ENCODE results near the gene F2.

Gene F2

DNA sequence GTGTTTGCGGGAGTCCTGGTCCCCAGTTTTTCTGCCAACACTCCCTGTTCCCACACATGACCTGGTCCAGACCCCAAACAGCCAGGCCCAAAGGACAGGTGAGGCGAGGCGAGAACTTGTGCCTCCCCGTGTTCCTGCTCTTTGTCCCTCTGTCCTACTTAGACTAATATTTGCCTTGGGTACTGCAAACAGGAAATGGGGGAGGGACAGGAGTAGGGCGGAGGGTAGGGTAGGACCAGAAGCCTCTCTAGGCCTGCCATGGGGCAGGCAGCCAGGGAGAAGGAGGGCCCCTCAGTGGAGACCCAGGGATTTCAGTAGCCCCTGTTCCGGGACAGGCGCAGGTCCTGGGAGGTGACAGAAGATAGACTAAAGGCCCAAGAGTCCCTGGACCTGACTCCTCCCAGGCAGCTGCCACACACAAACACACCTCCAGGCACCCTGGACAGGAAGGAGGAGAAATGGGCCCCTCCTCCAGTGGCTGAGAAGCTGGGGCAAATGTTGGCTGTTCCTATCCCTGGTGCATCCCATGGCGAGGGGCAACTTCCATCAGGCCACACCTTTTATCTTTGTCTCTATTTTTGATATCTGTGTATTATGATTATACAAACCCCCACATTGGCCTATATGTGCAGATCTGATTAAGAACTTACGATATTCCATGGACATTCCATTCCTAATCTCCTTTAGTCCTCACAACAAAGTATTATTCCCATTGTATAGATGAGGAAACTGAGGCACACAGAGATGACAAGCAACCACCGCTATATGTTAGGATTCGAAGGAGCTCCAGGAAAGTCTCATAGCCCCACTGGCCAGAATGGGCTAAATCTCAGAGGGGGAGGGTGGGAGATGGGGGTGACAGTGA lies 626 bp upstream of the F2 start:
- DNase-seq = no peak

DNA sequence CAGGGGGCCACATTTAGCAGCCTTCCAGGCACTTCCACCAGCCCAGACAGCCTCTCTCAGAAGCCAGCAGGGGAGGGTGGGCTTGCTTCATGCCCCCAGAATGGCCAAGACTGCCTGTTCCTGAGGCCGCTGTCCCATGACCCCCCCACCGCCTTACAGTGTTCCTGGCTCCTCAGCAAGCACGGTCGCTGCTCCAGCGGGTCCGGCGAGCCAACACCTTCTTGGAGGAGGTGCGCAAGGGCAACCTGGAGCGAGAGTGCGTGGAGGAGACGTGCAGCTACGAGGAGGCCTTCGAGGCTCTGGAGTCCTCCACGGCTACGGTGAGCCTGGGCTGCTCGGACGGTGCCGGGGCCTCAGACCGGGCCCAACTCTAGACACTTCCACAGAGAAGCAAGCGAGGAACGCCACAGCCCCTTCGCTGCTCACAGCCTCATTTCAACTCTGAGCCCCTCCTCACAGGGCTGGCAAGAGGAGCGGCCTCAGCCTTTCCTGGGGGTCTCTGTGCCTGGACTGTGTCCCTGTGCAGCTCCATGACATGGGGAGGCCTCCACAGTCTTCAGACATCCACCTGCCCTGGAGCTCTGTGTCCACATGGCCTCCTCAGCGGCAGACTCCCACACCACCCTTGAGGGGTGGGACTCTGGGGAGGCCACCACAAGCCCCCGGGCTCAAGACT lies 668 bp downstream of the F2 start:
- DNase-seq = no peak

DNA sequence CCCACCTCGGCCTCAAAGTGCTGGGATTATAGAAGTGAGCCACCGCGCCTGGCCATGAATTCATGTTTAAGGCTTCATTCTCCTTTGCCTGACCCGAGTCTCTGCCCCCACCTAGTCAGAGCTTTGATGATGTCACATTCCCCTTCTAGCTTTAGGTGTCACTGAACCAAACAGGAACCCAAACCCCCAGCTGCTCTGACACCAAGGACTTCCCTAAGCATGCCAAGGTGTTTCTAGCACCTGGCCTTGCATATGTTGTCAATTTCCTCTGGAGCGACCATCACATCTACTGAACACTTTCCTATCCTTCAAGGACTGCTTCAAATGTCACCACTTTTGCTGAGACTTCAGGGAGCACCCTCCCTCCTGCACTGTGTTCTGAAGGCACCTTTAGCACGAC lies 2.3 kb downstream of the F2 start:
- DNase-seq = no peak

DNA sequence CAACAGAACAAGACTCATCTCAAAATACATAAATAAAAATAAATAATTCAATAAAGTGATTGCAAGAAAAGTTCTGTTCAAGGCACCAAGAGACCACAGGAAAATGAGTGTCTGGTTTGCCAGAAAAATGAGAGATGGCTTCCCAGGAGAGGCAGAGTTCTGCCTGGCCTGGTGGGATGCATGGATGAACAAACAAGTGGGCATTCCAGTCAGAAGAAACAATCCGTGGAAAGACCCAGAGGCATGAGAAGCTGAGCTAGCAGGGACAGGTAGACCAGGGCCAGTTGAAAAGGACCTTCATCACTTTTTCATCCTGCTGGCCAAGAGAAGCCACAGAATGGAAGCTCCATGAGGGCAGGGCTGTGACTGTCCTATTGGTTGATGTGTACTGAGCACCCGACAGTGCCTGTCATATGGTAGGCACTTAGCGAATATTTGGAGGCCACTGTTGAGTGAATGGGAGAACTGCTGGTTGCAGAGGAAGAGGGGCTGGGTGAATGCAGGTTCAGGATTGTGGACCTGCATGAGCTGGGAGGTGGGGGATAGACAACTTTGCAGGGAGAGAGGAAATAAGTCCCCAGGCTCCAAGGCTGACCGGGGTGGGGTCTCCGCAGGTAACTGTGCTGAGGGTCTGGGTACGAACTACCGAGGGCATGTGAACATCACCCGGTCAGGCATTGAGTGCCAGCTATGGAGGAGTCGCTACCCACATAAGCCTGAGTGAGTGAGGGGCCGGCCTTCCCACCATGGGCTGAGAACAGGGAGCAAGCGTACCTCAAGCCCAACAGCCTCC lies 3.7 kb downstream of the F2 start:
- no peak for DNase-seq

DNA sequence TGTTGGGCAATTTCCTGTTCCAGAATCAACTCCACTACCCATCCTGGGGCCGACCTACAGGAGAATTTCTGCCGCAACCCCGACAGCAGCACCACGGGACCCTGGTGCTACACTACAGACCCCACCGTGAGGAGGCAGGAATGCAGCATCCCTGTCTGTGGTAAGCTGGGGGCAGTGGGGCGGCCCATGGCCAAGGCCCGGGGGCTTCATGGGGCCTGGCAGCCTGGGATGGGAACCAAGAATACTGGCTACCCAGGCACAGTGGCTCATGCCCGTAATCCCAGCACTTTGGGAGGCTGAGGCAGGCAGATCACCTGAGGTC lies 4.3 kb downstream of the F2 start:
- no peak for DNase-seq

DNA sequence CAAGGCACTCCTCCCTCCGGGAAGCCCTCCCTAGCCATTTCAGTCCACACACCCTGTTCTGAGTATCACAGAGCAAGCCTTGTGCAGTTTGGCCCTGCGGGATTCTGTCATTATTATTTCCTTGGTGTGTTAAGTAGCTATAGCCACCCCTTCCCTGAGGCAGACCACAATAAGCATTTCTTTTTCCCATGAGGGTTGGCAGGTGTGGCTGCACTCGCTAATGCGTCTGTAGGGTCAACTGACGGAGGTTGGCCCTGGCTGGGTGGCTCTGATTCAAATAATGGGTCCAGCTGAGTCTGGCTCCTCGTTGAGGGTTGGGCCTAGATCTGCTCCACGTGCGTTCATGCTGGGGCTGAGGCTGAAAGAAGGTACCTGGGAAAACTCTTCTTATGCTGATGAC lies 5.1 kb downstream of the F2 start:
- no peak for DNase-seq

DNA sequence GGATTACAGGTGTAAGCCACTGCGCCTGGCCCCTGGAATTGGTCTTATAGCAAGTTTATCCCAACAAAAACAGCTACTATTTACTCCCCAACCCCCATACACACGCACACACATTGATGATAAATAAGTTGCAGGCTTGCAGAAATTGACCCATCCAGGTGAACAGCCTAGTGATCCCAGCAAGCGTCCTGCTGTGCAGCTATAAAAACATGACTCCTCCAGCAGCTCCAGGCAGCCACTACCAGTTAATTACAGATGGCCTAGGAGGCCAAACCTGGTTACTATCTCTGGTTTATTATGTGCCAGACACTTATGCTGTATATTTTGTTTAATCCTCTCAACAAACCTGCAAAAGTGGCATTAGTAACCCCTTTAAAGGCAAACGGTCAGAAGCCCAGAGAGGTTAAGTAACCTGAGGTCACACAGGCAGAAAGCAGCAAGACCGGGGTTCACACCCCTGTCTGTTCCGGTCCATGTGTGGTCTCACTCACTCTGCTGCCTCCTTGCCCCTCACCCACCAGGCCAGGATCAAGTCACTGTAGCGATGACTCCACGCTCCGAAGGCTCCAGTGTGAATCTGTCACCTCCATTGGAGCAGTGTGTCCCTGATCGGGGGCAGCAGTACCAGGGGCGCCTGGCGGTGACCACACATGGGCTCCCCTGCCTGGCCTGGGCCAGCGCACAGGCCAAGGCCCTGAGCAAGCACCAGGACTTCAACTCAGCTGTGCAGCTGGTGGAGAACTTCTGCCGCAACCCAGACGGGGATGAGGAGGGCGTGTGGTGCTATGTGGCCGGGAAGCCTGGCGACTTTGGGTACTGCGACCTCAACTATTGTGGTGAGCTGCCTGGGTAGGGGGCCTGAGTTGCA lies 6.6 kb downstream of the F2 start:
- DNase-seq = no peak

DNA sequence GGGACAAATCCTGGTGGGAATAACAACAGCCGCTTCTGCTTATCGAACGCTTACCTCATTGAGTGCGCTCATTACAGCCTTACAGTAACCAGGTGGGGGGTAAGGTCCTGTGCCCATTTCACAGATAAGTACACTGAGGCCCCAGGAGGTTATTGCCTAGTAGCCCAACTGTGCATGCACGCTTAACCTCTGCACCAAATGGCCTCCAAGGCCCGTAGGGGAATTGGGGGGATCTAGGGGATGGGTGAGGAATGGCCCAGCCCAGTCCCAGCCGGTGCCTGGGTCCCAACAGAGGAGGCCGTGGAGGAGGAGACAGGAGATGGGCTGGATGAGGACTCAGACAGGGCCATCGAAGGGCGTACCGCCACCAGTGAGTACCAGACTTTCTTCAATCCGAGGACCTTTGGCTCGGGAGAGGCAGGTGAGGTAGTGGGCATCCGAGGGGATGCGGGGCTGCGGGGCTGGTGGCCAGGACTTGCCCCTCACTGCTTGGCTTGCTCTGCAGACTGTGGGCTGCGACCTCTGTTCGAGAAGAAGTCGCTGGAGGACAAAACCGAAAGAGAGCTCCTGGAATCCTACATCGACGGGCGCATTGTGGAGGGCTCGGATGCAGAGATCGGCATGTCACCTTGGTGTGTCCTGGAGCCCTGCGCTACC lies 7.3 kb downstream of the F2 start:
- no peak for DNase-seq

DNA sequence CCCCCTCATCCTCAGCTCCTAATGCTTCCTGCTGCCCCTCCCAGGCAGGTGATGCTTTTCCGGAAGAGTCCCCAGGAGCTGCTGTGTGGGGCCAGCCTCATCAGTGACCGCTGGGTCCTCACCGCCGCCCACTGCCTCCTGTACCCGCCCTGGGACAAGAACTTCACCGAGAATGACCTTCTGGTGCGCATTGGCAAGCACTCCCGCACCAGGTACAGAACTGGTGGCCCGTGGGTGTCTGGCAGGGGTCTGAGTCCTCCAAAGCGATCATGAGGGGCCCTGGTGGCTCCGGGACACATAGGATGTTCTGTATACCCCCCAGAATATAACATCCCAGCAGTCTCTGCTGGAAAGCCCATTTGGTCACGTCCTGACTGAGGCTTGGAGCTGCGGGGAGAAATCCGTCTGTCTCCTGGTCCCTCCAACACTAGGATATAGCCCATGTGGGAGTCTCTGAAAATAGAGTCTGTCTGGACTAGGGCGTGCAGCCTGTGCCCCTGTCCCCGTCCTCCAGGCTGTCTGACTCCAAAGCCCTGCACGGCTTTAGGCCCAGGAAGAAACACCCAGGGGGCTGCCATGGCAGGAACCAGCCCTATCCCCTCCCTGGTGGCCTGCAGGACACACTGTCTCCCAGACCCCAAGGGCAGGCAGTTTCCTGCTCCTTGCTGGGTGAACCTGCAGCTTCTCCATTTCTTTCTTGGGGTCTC lies 9.1 kb downstream of the F2 start:
- no peak for DNase-seq

DNA sequence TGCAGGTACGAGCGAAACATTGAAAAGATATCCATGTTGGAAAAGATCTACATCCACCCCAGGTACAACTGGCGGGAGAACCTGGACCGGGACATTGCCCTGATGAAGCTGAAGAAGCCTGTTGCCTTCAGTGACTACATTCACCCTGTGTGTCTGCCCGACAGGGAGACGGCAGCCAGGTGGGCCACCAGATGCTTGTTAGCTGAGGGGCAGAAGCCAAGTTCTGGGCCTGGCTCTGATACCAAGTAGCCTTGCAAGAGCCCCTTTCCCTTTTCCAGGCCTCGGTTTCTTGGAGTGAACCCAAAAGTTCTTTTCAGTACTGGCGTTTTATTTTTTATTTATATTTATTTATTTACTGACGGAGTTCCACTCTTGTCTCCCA lies 9.6 kb downstream of the F2 start:
- DNase-seq = no peak

DNA sequence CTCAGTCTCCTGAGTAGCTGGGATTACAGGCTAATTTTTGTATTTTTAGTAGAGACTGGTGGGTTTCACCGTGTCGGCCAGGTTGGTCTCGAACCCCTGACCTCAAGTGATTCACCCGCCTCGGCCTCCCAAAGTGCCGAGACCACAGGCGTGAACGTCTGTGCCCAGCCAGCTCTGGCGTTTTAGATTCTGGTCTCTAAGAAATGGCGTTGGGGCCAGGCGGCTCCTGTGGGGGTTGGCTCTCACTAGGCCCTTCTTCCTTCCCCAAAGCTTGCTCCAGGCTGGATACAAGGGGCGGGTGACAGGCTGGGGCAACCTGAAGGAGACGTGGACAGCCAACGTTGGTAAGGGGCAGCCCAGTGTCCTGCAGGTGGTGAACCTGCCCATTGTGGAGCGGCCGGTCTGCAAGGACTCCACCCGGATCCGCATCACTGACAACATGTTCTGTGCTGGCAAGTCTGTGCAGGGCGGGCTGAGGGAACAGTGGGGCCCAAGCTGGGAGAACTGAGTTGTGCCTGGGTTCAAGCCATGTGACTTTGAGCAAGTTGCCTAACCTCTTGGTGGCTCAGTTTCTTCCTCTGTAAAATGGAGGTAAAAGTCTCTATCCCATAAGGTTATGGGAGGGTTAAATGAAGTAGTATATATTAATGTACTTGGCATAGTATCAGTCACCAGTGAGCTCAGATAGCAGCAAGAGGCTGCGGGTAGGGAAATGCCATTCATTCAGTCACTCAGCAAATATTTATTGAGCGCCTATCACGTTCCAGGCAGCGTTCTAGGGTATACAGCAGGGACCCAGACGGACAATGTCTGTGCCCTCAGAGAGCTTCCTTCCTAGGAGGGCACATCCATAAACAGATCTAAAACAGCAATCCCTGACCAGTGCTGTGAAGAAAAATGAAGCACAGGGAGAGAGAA lies 10.4 kb downstream of the F2 start:
- DNase-seq = no peak

DNA sequence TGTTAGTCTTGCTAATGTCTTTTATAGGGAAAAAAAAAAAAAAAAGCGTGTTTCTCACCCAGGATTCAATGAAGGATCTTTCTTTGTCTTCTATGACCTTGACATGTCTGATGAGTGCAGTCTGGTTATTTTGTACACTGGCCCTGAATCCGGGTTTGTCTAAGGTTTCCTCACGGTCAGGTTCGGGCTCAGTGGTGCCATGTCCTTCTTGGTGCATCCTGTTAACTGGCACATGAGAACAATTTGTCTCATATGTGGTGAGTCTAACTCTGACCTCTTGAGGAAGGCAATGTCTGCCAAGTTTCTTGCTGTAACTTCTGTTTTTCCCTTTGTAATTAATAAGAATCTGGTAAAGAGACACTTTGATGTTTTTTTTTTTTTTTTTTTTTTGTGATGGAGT lies 12.5 kb downstream of the F2 start:
- no peak for DNase-seq

DNA sequence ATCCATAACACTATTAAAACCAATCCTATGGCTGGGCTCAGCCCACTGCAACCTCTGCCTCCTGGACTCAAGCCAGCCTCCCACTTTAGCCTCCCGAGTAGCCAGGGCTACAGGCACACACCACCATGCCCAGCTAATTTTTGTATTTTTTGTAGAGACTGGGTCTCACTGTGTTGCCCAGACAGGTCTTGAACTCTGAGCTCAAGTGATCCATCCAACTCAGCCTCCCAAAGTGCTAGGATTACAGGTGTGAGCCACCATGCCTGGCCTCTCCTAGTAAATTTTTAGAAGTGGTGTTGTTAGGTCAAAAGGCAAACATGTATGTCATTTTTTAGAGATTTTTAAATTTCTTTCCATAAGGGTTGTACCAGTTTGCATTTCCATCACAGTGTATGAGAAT lies 14.2 kb downstream of the F2 start:
- DNase-seq = no peak

DNA sequence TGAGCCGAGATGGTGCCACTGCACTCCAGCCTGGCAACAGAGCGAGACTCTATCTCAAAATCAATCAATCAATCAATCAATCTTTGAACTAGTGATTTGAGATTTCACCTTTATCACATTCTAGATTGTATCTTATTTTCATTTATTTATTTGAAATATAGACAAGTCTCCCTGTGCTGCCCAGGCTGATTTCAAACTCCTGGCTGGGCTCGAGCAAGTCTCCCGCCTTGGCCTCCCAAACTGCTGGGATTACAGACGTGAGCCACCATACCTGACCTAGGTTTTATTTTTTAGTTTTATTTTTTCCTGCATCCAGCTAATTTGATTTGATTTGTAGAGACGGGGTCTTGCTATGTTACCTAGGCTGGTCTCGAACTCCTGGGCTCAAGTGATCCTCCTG lies 17.1 kb downstream of the F2 start:
- DNase-seq = no peak

DNA sequence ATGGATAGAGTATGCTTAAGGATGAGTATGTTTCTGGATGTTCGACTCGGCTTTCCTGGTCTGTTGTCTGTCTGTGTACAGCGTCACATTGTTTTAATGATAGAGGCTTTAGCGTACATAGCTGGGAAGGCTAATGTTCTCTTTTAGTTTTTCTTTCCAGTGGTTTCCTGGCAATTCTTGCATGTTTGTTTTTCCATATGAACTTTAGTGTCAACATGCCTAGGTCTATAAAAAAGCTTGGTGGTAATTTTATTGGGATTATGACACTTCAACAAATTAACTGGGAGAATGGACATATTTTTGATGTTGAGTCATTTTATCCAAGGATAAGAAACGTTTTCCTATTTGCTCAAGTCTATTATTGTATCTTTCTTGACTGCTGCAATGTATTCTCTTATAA lies 17.6 kb downstream of the F2 start:
- no peak for DNase-seq

DNA sequence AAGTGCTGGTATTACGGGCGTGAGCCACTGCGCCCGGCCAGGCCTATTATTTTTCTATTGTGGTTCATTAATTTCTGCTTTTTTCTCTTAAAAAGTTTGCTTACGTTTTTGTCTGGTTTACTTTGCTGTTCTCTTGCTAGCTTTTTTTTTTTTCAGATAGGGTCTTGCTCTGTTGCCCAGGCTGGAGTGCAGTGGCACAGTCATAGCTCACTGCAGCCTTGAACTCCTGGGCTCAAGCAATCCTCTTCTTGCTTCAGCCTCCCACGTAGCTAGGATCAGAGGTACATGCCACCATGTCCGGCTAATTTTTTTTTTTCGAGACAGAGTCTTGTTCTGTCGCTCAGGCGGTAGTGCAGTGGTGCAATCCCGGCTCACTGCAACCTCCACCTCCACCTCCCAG lies 18.7 kb downstream of the F2 start:
- no peak for DNase-seq

DNA sequence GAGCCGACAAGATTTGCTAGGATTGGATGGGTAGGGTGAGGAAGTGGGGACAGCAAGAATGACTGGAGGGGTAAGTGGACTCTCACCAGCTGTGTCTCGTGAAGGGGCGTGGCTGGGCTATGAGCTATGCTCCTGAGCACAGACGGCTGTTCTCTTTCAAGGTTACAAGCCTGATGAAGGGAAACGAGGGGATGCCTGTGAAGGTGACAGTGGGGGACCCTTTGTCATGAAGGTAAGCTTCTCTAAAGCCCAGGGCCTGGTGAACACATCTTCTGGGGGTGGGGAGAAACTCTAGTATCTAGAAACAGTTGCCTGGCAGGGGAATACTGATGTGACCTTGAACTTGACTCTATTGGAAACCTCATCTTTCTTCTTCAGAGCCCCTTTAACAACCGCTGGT lies 19.9 kb downstream of the F2 start:
- no peak for DNase-seq

DNA sequence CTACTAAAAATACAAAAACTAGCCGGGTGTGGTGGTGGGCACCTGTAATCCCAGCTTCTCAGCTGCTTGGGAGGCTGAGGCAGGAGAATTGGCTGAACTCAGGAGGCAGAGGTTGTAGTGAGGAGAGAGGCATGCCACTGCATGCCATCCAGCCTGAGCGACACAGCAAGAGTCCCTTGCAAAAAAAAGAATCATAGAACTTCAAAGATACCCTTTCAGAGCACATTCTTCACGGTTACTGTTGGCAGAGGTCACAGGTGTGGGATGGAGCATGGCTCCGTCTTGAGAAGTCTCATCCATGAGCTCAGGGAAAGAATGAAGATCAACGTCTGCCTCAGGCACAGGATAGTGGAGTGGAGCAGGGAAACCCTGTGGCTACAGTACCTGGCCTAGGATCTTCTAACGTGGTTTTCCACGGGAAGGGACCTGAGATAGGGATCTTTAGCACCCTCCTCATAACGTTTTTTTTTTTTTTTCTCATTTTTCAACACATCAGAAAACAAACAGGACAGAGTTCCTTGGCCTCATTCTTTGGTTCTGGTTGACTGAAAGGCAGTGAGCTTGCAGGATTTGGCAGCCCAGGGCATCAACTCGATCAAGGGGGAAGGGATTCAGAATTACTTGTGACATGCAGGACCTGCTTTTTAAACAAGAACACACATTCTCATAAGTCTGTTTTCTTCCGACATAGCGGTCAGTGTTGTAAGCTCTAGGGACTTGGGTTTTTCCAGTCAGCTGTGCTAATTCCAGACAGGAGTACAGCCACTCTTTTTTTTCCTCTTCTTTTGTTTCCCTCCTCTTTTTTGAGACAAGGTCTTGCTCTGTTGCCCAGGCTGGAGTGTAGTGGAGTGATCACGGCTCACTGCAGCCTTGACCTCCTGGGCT lies 22.8 kb downstream of the F2 start:
- DNase-seq = no peak

DNA sequence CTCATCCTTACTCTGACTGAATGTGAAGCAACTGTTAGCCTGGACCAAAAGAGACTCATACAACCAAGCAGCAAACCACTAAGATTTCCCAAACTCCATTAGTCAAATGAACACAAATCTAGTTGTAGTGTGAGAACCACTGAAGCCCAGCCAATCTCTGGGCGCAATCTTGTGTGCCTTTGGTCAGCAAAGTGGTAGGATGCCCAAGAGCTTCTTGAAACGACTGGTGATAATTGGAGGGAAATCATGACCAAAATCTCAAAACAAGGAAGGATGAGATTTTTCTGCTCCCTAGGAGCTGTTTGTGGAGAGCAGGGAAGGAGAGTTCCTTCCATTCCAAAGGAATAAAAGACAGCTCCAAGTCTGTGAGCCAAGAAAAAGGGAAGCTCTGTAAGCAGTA lies 24.0 kb downstream of the F2 start:
- no peak for DNase-seq
